Middle frontal gyrus (tissue), 1 donor: ENCODE data around the gene SESN1.
A peak's percentile ranks its signal among the peaks of the same experiment; 100 is the strongest.
"Not testable (repeated sequence)": the region's sequence is repeated elsewhere in the genome, so short reads cannot be mapped to it uniquely, and the experiment has no call there.

Source experiments
- DNase-seq: peaks from one replicate; pipeline ENCODE4 v3.0.0-alpha.2; 2015; ENCODE audit warnings: low spot score; ENCODE audit errors: extremely low spot score

The SESN1 gene

GRCh38 chr6:109095036-109095834, 589 bp upstream of the SESN1 start, which contains the start of gene CEP57L1:
TSS of gene CEP57L1 (plus strand) at chr6:109095507. CDS start at chr6:109145222, 49,715 bp downstream.
- peak; percentile 95 for DNase-seq

- no peak for DNase-seq
These were observed 772 bp downstream of the SESN1 start for GRCh38 chr6:109093732-109094415.

- no peak for DNase-seq
These were observed 2.6 kb downstream of the SESN1 start for GRCh38 chr6:109092074-109092473.

DNA sequence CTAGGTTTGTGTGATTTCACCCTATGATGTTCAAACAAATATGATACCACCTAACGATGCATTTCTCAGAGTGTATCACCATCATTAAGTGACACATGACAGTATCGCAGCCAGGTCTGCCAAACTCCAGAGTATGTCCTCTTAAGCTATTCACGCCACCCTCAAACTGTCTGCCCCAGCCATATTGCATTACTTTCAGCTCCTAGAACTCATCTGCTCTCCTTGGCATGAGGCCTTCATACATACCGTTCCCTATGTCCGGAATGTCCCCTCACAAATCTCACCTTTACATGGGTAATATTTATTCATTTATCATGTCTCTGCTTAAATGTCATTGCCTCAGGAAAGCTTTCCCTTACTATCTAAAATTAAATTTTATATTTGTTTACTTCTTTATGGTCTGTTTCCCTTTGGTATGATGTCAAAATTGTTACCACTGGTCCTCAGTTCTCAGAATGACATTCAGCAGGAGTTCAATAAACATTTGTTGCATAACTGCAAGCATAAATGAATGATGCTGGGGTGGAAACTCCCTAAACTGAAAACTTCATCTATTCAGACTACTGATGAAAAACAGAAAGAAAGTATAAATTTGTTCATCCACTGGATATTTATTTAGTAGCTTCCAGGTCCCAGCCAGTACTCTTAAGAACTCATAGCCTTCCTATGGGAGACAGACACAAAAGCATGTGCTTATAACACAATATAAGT, 3.2 kb downstream of the SESN1 start:
- DNase-seq = no peak

DNA sequence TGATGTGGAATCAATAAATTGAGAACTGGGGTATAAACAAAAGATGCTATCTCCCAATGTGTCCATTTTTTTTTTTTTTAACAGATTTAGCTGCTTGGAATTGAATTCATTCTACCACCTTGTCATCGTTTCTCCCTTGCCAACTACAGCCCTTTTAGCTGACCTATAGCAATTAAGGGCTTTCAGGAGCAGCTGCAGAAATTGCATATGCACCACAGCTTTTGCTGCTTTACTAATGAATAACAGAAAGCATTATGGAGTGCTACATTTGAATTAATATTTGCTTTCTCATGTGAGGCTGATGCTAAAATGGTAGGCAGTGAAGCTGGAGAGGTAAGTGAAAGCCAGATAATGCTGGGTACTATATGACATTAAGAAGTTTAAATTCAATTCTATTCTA, 5.7 kb downstream of the SESN1 start:
- no peak for DNase-seq

DNA sequence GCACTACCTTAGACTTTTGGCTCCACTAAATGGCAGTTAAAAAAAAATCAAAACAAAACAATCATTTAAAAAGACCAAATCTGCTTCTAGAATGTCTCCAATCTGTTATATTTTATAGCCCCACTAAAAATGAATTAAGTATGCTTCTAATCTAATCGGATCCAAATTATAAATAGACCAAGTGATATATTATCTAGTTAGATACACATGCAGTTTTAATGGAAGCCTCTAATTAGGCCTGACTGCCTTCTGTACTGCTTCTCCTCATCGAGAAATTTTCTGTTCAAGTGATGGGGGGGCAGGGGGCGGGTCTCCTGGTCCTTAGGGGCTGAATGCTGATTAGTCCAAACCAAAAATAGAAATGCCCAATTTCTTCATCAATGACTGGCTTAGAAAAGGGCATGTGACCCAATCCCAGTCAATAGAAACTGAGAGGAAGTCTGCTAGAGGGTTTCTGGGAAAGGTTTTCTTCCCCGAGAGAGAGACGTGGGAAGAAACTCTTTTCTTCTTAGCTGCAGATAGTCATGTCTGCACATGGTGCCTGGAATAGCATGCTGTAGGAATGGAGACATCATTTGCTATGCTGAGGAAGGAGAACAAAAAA, 6.9 kb downstream of the SESN1 start:
- DNase-seq = no peak

- DNase-seq = not testable (repeated sequence)
These were observed 10.5 kb downstream of the SESN1 start for GRCh38 chr6:109084146-109084545.

GRCh38 chr6:109083657-109084056, 11.0 kb downstream of the SESN1 start:
- DNase-seq = no peak

- no peak for DNase-seq
These were observed 12.5 kb downstream of the SESN1 start for GRCh38 chr6:109082188-109082577.

DNA sequence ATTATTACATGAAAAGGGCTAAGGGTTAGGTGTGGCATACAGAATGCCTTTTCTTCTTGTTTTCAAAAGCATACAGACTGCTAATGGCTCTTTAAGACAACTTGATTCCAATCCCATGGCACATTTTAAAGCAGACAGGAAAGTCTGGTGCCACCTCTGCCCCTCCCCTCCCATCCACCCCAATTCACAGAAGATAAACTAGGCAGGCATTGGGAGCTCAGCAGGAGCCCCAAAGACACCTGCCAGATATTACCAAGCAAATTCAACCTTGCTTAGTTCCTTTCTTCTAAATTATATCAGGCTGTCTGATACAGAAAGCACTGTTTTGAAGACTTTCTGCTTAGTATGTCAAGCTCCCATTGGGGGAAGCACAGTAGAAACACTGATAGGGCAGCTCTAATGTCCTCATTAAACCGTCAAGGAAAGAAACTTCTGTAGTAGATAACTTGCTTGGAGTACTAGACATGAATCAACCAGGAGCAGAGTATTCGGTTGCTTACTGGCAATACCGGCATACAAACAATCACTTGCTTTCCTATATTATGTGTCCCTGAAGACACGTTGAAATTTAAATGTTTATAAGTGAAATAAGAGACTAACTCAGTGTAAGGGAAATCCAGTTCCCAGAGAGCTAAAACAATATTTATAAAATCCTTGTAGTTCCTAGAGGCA, 13.0 kb downstream of the SESN1 start:
- no peak for DNase-seq

- DNase-seq = no peak
These were observed 13.6 kb downstream of the SESN1 start for GRCh38 chr6:109081026-109081425.

GRCh38 chr6:109079981-109080380, 14.7 kb downstream of the SESN1 start:
- peak; percentile 57 for DNase-seq

DNA sequence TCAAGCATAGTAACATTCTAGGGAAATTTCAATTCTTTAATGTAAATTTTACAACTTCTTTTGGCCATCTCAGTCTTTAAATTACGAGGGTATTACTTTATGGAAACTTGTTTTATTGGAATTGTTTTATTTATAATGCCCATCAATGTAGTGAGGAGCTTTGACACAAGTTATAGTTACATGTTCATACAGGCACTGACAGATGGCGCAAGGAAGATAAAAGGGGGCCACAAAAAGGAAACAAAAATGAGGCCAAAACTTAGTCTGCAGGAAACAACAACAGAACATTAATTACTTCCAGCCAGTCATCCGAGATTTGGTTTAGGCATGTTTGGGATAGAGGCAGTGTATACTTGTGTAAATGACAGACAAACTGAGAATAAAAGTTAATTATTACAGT, 18.3 kb downstream of the SESN1 start:
- DNase-seq = no peak

DNA sequence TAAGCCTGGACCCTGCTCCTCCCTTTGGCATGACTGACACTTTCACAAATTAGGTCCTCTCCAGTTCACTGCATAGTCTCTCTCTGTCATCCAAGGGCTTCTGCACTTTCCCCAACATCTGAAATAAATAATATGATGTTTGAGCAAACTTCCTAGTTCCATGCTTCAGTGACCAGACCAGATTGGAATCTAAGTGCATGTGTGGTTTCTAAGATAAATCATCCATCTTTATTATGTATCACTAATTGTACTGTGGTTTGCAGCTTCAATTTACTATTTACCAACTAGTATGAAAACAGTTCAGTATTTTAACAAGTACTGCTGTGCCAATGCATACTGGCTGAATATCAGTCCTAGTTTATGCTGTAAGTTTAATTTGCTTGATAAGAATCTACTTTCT, 18.7 kb downstream of the SESN1 start:
- DNase-seq = no peak

GRCh38 chr6:109074133-109074415, 20.6 kb downstream of the SESN1 start:
- no peak for DNase-seq

GRCh38 chr6:109073344-109074132, 21.1 kb downstream of the SESN1 start:
- DNase-seq = peak; percentile 79

GRCh38 chr6:109071125-109071917, 23.3 kb downstream of the SESN1 start:
- DNase-seq = no peak

DNA sequence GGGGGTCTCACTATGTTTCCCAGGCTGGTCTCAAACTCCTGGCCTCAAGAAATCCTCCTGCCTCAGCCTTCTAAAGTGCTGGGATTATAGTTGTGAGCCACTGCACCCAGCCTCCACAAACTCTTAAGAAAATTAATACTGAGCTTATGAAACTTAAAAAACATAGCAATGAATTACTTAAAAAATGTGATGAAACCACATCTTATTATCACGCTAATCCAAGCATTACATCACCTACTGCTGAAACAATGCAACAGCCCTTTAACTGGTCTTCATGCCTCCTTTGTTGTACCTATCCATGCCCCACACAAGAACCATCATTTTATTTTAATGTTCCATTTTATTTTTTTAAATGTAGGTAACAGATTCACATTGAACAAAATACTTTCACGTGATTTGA, 24.9 kb downstream of the SESN1 start:
- DNase-seq = no peak

- DNase-seq = no peak
These were observed 31.8 kb downstream of the SESN1 start for GRCh38 chr6:109062767-109063352.
